Panc1 (cell line): Measurements from ENCODE around the gene NAP1L3. TPM values are rescaled to one million over a fixed set of nuclear protein-coding genes. Genes with fewer than 3 reads are reported as not detected.

Experiments used
- ATAC-seq: fragments of 200-7000 bp; cut with Tn5 transposase; 2 replicates; pipeline ENCODE4 v1.9.1; 2020; ENCODE audit warnings: mild to moderate bottlenecking, moderate library complexity
- BruUV-seq: library from RNA; stranded (reverse); fragments of 400-500 nt; replicated peaks from 2 replicates; lab custom pipeline; 2021; lab: Mats Ljungman, UMichigan
- CTCF ChIA-PET: fragments of 300-600 bp; sonication (Branson Sonifier 250); formaldehyde crosslinking; loops from one replicate; lab custom pipeline; 2022; ENCODE audit warnings: antibody characterized with exemption; lab: Charles Lee
- POLR2A ChIA-PET: fragments of 300-600 bp; sonication (Branson Sonifier 250); formaldehyde crosslinking; loops from one replicate; lab custom pipeline; 2022; ENCODE audit warnings: antibody characterized with exemption; lab: Charles Lee
- DNase-seq: peaks from one replicate; pipeline ENCODE4 v3.0.0-alpha.2; 2010; ENCODE audit warnings: low read depth, low spot score
- H3K27ac ChIP-seq: 2 replicates; pipeline ENCODE4 v1.5.1; 2011; ENCODE audit warnings: mild to moderate bottlenecking, low read length, inconsistent platforms
- H3K27me3 ChIP-seq: fragments of 200-500 bp; sonication (Bioruptor generic); 2 replicates; pipeline ENCODE4 v1.6.0; 2014; ENCODE audit warnings: low read length, inconsistent platforms; ENCODE audit not compliant: control insufficient read depth, insufficient read depth
- H3K36me3 ChIP-seq: fragments of 200-500 bp; sonication (Bioruptor generic); 2 replicates; pipeline ENCODE4 v1.5.1; 2014; ENCODE audit warnings: inconsistent platforms, mild to moderate bottlenecking, low read length, moderate library complexity; ENCODE audit not compliant: control insufficient read depth, insufficient read depth
- H3K4me1 ChIP-seq: 2 replicates; pipeline ENCODE4 v1.5.1; 2011; ENCODE audit warnings: inconsistent platforms, mild to moderate bottlenecking, low read length, moderate library complexity; ENCODE audit not compliant: control insufficient read depth, insufficient read depth
- H3K4me3 ChIP-seq, 2 experiments: 2 replicates each; pipeline ENCODE4 v1.5.1; 2011 to 2012; ENCODE audit warnings: low read depth in 2 of 2, low read length in 2 of 2, mild to moderate bottlenecking in 2 of 2, inconsistent platforms in 1 of 2, moderate library complexity in 1 of 2
- H3K9me3 ChIP-seq: fragments of 200-500 bp; sonication (Bioruptor generic); 2 replicates; pipeline ENCODE4 v1.5.1; 2014; ENCODE audit warnings: low read depth, mild to moderate bottlenecking, inconsistent platforms, low read length, moderate library complexity; ENCODE audit not compliant: control insufficient read depth, insufficient read depth
- CTCF ChIP-seq: fragments of 450-650 bp; IDR thresholded peaks from 2 replicates; pipeline ENCODE4 v1.5.1; 2017; ENCODE audit warnings: mild to moderate bottlenecking
- POLR2AphosphoS5 ChIP-seq: IDR thresholded peaks from 2 replicates; pipeline ENCODE4 v1.6.1; 2012; ENCODE audit warnings: mild to moderate bottlenecking, low read depth, low read length, moderate library complexity
- REST ChIP-seq, 2 experiments: IDR thresholded peaks; 2 replicates each; pipeline ENCODE4 v1.6.1; 2011 to 2012; ENCODE audit warnings: low read depth in 2 of 2, control low read depth in 1 of 2, low read length in 1 of 2, mild to moderate bottlenecking in 1 of 2, moderate library complexity in 1 of 2; ENCODE audit not compliant: insufficient read depth in 1 of 2
- SIN3A ChIP-seq: IDR thresholded peaks from 2 replicates; pipeline ENCODE4 v1.6.1; 2012; ENCODE audit warnings: low read depth, mild to moderate bottlenecking, low read length, moderate library complexity, borderline replicate concordance; ENCODE audit not compliant: insufficient read depth
- TCF7L2 ChIP-seq: IDR thresholded peaks from 2 replicates; pipeline ENCODE4 v1.6.1; 2011; ENCODE audit warnings: mild to moderate bottlenecking, low read depth, low read length, inconsistent platforms
- in situ Hi-C: cut with HindIII; loops from 2 replicates; pipeline ENCODE4 v1.10.0; 2016; ENCODE audit warnings: low sequenced_read_pairs, low pct_unique_long_range_greater_than_20kb
- intact Hi-C: fragments of 100-400 bp; cut with micrococcal nuclease; formaldehyde crosslinking; loops from one replicate; pipeline ENCODE4 v1.10.0; 2022; ENCODE audit not compliant: unreplicated experiment
- total RNA-seq: library from RNA; stranded (reverse); gene quantifications from one replicate; pipeline ENCODE4 v1.2.1, GENCODE V29; 2021; ENCODE audit not compliant: unreplicated experiment

Gene NAP1L3
- total RNA-seq, 1 experiment from 2014 or later = 0.49 TPM

GRCh38 chrX:93703701-93704100, 30.3 kb upstream of the NAP1L3 start:
- Histone ChIP-seq H3K27me3 (no peaks in the 10 kb centered on the region), H3K9me3 (no peaks in the 10 kb centered on the region), H3K36me3 (no peaks in the 10 kb centered on the region), H3K4me3 (no peak overlapping the region), H3K27ac (no peak overlapping the region), H3K4me1 (no peaks in the 10 kb centered on the region)
- no peak for TF ChIP-seq POLR2AphosphoS5
- TF ChIP-seq SIN3A = no peak
- no peak for TF ChIP-seq TCF7L2
- no peak for TF ChIP-seq CTCF
- TF ChIP-seq REST (IDR thresholded peaks at IDR 0.05; ENCODE audit: insufficient read depth in 1 of 2, low read depth in 2 of 2, low read length in 1 of 2) = no peak
- DNase-seq (no peak), ATAC-seq (no peak)
- CTCF ChIA-PET = no interaction called here
- BruUV-seq = no TSS peak
- POLR2A ChIA-PET = no interaction called here
- intact Hi-C loops (no loop called here), in situ Hi-C loops (no loop called here)

DNA sequence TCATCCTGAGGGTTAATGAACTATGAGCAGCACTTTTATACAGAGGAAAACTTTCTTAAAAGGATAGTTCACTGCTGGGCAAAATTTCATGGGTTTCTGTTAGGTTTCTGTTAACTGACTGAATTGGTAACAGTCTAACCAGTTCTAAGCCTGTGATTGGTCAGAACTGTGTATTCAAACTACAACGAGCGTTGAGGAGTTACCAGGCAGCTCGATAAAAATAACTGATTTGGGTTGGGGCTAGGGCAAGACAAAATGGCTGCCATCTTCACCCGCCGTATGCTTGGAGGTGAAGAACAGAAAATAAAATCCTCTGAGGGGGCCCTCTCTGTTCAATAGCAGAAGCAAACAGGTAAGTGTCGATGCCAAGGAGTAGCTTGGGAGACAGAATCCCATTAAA, 22.6 kb upstream of the NAP1L3 start:
- no peak overlapping the region for H3K4me3 ChIP-seq
- ChIA-PET POLR2A (no interaction called here), CTCF (no interaction called here)
- no peak overlapping the region for H3K27ac ChIP-seq
- no peaks in the 10 kb centered on the region for H3K9me3 ChIP-seq
- no peak for DNase-seq
- no peaks in the 10 kb centered on the region for H3K27me3 ChIP-seq
- H3K4me1 ChIP-seq = no peaks in the 10 kb centered on the region
- intact Hi-C loops = no loop called here
- no peak for ATAC-seq
- in situ Hi-C loops = no loop called here
- BruUV-seq = no TSS peak
- H3K36me3 ChIP-seq = no peaks in the 10 kb centered on the region
- TF ChIP-seq SIN3A = no peak
- TF ChIP-seq CTCF = no peak
- no peak for TF ChIP-seq TCF7L2
- TF ChIP-seq REST (IDR thresholded peaks at IDR 0.05; ENCODE audit: insufficient read depth in 1 of 2, low read depth in 2 of 2, low read length in 1 of 2) = no peak
- no peak for TF ChIP-seq POLR2AphosphoS5
